ENCODE measurements around the gene GLYR1.

DNA sequence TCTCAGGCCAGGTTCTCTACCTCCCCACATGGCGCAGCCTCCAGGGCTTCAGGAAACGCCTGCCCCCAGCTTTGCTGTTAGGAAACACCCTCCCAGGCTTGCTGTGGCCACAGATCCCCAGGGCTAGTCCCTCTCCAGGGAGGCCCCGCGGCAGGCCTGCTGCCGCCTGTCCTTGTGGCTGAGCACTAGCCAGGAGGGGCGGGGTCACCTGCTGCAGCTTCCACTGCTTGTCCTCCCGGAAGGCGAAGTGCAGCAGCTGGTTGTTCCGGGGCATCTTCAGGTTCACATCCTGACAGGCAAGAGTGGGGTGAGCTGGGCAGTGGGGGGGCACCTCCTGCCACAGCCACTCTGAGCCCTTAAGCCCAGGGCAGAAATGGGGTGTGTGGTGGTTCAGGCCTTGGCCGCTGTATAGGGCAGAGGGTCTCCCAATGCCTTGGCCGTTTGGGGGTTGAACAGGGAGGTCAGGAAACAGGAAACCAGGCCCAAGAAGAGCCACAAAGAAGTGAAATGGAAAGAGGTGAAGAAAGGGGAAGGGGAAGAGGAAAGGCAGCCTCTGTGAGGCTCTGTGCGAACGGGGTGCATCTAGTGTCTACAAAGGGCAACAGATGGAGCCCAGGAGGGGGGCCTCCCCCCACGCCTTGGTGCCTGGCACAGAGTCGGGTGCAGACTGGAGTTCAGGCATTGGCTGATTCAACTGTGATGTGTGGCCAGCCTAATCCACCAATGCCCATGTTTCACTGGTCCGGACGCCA lies 46.6 kb downstream of the GLYR1 start:
- TF ChIP-seq, protein P1, sequence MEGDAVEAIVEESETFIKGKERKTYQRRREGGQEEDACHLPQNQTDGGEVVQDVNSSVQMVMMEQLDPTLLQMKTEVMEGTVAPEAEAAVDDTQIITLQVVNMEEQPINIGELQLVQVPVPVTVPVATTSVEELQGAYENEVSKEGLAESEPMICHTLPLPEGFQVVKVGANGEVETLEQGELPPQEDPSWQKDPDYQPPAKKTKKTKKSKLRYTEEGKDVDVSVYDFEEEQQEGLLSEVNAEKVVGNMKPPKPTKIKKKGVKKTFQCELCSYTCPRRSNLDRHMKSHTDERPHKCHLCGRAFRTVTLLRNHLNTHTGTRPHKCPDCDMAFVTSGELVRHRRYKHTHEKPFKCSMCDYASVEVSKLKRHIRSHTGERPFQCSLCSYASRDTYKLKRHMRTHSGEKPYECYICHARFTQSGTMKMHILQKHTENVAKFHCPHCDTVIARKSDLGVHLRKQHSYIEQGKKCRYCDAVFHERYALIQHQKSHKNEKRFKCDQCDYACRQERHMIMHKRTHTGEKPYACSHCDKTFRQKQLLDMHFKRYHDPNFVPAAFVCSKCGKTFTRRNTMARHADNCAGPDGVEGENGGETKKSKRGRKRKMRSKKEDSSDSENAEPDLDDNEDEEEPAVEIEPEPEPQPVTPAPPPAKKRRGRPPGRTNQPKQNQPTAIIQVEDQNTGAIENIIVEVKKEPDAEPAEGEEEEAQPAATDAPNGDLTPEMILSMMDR (conservative IDR thresholded peaks at IDR 0.05) = no peak
- no peak for TF ChIP-seq EZH2 (IDR thresholded peaks at IDR 0.05; ENCODE audit: low read depth)
